HG03196 (cell line): ENCODE results near the gene SRGAP2B.
"Not testable (repeated sequence)": the region's sequence is repeated elsewhere in the genome, so short reads cannot be mapped to it uniquely, and the experiment has no call there.

Source experiments
- ATAC-seq: cut with Tn5 transposase; IDR thresholded peaks from one replicate; pipeline ENCODE4 v1.9.1; 2021; ENCODE audit not compliant: unreplicated experiment

The SRGAP2B gene

GRCh38 chr1:145093517-145094149 lies 1.5 kb downstream of the SRGAP2B start:
- not testable (repeated sequence) for ATAC-seq

- not testable (repeated sequence) for ATAC-seq
These were observed 12.5 kb downstream of the SRGAP2B start for GRCh38 chr1:145082483-145083255.

- not testable (repeated sequence) for ATAC-seq
These were observed 14.9 kb downstream of the SRGAP2B start for GRCh38 chr1:145080193-145080592.

- ATAC-seq, result not testable (repeated sequence)
These were observed 15.4 kb downstream of the SRGAP2B start for GRCh38 chr1:145079737-145080136.

GRCh38 chr1:145078787-145079370 lies 16.2 kb downstream of the SRGAP2B start:
- not testable (repeated sequence) for ATAC-seq

- not testable (repeated sequence) for ATAC-seq
These were observed 17.0 kb downstream of the SRGAP2B start for GRCh38 chr1:145077872-145078786.

- ATAC-seq, result not testable (repeated sequence)
These were observed 18.3 kb downstream of the SRGAP2B start for GRCh38 chr1:145076877-145077276.

- ATAC-seq, result not testable (repeated sequence)
These were observed 21.0 kb downstream of the SRGAP2B start for GRCh38 chr1:145074021-145074559.

- ATAC-seq, result not testable (repeated sequence)
These were observed 23.6 kb downstream of the SRGAP2B start for GRCh38 chr1:145071569-145071968.

GRCh38 chr1:145066486-145066885 lies 28.6 kb downstream of the SRGAP2B start:
- ATAC-seq, result not testable (repeated sequence)

- ATAC-seq, result not testable (repeated sequence)
These were observed 29.8 kb downstream of the SRGAP2B start for GRCh38 chr1:145065194-145065826.

- ATAC-seq, result not testable (repeated sequence)
These were observed 31.0 kb downstream of the SRGAP2B start for GRCh38 chr1:145063941-145064648.

- ATAC-seq, result not testable (repeated sequence)
These were observed 31.8 kb downstream of the SRGAP2B start for GRCh38 chr1:145063285-145063684.

GRCh38 chr1:145058184-145058583 lies 36.9 kb downstream of the SRGAP2B start:
- ATAC-seq, result peak; percentile 42

GRCh38 chr1:145055217-145055760 lies 39.8 kb downstream of the SRGAP2B start:
- peak; percentile 97 for ATAC-seq

GRCh38 chr1:145053428-145053827 lies 41.7 kb downstream of the SRGAP2B start:
- not testable (repeated sequence) for ATAC-seq

- ATAC-seq, result not testable (repeated sequence)
These were observed 42.9 kb downstream of the SRGAP2B start for GRCh38 chr1:145052019-145052776.

- ATAC-seq, result not testable (repeated sequence)
These were observed 46.8 kb downstream of the SRGAP2B start for GRCh38 chr1:145048181-145048856.
